ENCODE measurements around the gene UTP4. TPM values are rescaled to one million over a fixed set of nuclear protein-coding genes. Genes with fewer than 3 reads are reported as not detected.

The UTP4 gene
- total and polyA plus RNA-seq, 2 experiments from 2014 or later = 10.0 to 51.6 TPM

DNA sequence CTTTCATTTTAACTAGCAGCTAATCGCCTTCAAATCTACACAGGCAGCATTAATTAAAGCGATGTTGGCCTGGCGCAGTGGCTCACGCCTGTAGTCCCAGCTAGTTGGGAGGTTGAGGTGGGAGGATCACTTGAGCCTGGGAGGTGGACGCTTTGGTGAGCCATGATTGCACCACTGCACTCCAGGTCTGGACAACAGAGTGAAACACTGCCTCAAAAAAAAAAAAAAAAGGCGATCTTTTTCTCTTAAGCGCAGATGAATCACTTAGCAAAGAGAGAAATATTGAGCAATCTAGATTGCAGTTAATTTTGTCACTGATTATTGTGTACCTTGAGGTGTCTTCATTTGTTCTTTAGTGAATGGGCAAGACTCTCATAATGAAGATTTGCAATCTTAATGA lies 66.9 kb downstream of the UTP4 start:
- peak in 1 of 2 donors; percentile 88 for DNase-seq (ENCODE audit: low read depth in 1 of 2, low spot score in 1 of 2)
- no peak overlapping the region for H3K27ac ChIP-seq
- no peaks in the 10 kb centered on the region for H3K9me3 ChIP-seq (ENCODE audit: low read depth)
- H3K4me3 ChIP-seq = no peak overlapping the region
- no peaks in the 10 kb centered on the region for H3K4me1 ChIP-seq (ENCODE audit: low read depth)
- TF ChIP-seq CTCF (IDR thresholded peaks at IDR 0.05; ENCODE audit: low read depth, low read length) = no peak
- H3K36me3 ChIP-seq = no peaks in the 10 kb centered on the region
- H3K27me3 ChIP-seq = no peaks in the 10 kb centered on the region

DNA sequence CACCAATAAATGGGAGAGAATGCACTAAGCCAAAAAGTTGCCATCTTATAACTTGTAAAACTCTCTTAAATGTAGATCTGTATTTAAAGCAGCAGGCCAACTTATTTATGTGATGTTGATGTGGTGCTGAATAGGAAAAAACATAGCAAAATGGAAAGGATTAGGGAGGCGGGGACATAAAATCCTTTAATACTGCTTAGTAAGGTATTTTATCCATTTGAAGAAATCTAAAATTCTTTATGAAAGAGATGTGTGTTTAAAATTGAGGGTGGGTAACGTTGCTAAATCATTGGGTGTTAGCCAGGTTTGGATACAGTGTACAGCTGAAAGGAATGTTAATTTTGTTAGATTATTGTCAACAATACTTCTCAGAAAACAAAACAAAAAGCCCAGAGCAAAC lies 68.8 kb downstream of the UTP4 start:
- Histone ChIP-seq H3K36me3 (no peaks in the 10 kb centered on the region), H3K27ac (no peak overlapping the region), H3K4me3 (no peak overlapping the region), H3K27me3 (no peaks in the 10 kb centered on the region), H3K4me1 (ENCODE audit: low read depth) (no peaks in the 10 kb centered on the region), H3K9me3 (ENCODE audit: low read depth) (no peaks in the 10 kb centered on the region)
- no peak for TF ChIP-seq CTCF (IDR thresholded peaks at IDR 0.05; ENCODE audit: low read depth, low read length)
- DNase-seq (ENCODE audit: low read depth in 1 of 2, low spot score in 1 of 2) = no peak

- H3K36me3 ChIP-seq = no peaks in the 10 kb centered on the region
- no peak for TF ChIP-seq CTCF (IDR thresholded peaks at IDR 0.05; ENCODE audit: low read depth, low read length)
- H3K4me3 ChIP-seq = no peak overlapping the region
- no peaks in the 10 kb centered on the region for H3K4me1 ChIP-seq (ENCODE audit: low read depth)
- H3K9me3 ChIP-seq (ENCODE audit: low read depth) = no peaks in the 10 kb centered on the region
- no peak for DNase-seq (ENCODE audit: low read depth in 1 of 2, low spot score in 1 of 2)
- H3K27me3 ChIP-seq = no peaks in the 10 kb centered on the region
- no peak overlapping the region for H3K27ac ChIP-seq
These were observed 69.3 kb downstream of the UTP4 start for GRCh38 chr16:69201787-69202186.

GRCh38 chr16:69204172-69204571 lies 71.7 kb downstream of the UTP4 start:
- Histone ChIP-seq H3K36me3 (no peaks in the 10 kb centered on the region), H3K9me3 (ENCODE audit: low read depth) (no peaks in the 10 kb centered on the region), H3K27ac (no peak overlapping the region), H3K4me3 (no peak overlapping the region), H3K4me1 (ENCODE audit: low read depth) (no peaks in the 10 kb centered on the region), H3K27me3 (no peaks in the 10 kb centered on the region)
- DNase-seq (ENCODE audit: low read depth in 1 of 2, low spot score in 1 of 2) = no peak
- no peak for TF ChIP-seq CTCF (IDR thresholded peaks at IDR 0.05; ENCODE audit: low read depth, low read length)

GRCh38 chr16:69209735-69210134 lies 77.3 kb downstream of the UTP4 start:
- H3K4me1 ChIP-seq (ENCODE audit: low read depth) = peaks cover 10% of the 10 kb centered on the region
- no peak for TF ChIP-seq CTCF (IDR thresholded peaks at IDR 0.05; ENCODE audit: low read depth, low read length)
- H3K27me3 ChIP-seq = no peaks in the 10 kb centered on the region
- H3K4me3 ChIP-seq = no peak overlapping the region
- H3K36me3 ChIP-seq = no peaks in the 10 kb centered on the region
- no peaks in the 10 kb centered on the region for H3K9me3 ChIP-seq (ENCODE audit: low read depth)
- DNase-seq (ENCODE audit: low read depth in 1 of 2, low spot score in 1 of 2) = no peak
- no peak overlapping the region for H3K27ac ChIP-seq

- no peaks in the 10 kb centered on the region for H3K9me3 ChIP-seq (ENCODE audit: low read depth)
- no peak overlapping the region for H3K4me3 ChIP-seq
- peak in 1 of 2 donors; percentile 50 for DNase-seq (ENCODE audit: low read depth in 1 of 2, low spot score in 1 of 2)
- no peaks in the 10 kb centered on the region for H3K27me3 ChIP-seq
- no peak for TF ChIP-seq CTCF (IDR thresholded peaks at IDR 0.05; ENCODE audit: low read depth, low read length)
- H3K4me1 ChIP-seq (ENCODE audit: low read depth) = peaks cover 3% of the 10 kb centered on the region
- no peaks in the 10 kb centered on the region for H3K36me3 ChIP-seq
- H3K27ac ChIP-seq = no peak overlapping the region
These were observed 85.0 kb downstream of the UTP4 start for GRCh38 chr16:69217433-69217832.
